ENCODE measurements around the gene NOTCH1. TPM values are rescaled to one million over a fixed set of nuclear protein-coding genes. Genes with fewer than 3 reads are reported as not detected.
"Not testable (repeated sequence)": the region's sequence is repeated elsewhere in the genome, so short reads cannot be mapped to it uniquely, and the experiment has no call there.

NOTCH1 gene
- total RNA-seq, 2 experiments from 2014 or later: 17.6 to 17.9 TPM

DNA sequence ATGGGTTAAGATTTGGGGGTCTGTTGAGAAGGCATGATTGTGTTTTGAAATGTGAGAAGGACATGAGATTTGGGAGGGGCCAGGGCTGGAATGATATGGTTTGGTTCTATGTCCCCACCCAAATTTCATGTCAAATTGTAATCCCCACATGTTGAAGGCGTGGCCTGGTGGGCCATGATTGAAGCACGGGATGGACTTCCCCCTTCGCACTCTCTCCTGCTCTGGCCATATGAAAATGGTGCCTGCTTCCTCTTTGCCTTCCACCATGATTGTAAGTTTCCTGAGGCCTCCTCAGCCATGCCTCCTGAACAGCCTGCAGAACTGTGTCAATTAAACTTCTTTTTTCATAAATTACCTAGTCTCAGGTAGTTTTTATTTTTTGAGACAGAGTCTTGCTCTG, 14.7 kb upstream of the NOTCH1 start:
- Histone ChIP-seq H3K79me2 (ENCODE audit: insufficient read depth, low read depth, low read length) (no peaks in the 10 kb centered on the region), H3K9me2 (ENCODE audit: insufficient read depth, low read length) (no peaks in the 10 kb centered on the region), H3K27ac (ENCODE audit: low read depth, low read length, poor library complexity, severe bottlenecking) (no peak overlapping the region), H3K36me3 (ENCODE audit: insufficient read depth, low read length) (no peaks in the 10 kb centered on the region), H3K4me3 (ENCODE audit: low read depth, low read length, poor library complexity, severe bottlenecking) (no peak overlapping the region), H2AFZ (ENCODE audit: low read length) (no peak overlapping the region), H3K9me3 (ENCODE audit: low read length) (peaks cover 8% of the 10 kb centered on the region), H3K4me2 (ENCODE audit: low read length) (no peak overlapping the region), H4K20me1 (ENCODE audit: insufficient read depth, low read length) (no peaks in the 10 kb centered on the region), H3K4me1 (ENCODE audit: insufficient read depth, low read length, poor library complexity, severe bottlenecking) (no peaks in the 10 kb centered on the region)
- POLR2A ChIA-PET: no interaction called here
- no peak for DNase-seq (ENCODE audit: low spot score)
- CTCF ChIA-PET (ENCODE audit: unreplicated experiment): no interaction called here
- BruUV-seq (replicated peaks): no TSS peak
- TF ChIP-seq EZH2phosphoT487 (IDR thresholded peaks at IDR 0.05; ENCODE audit: borderline replicate concordance, low read depth, low read length): no peak
- TF ChIP-seq, protein P1, sequence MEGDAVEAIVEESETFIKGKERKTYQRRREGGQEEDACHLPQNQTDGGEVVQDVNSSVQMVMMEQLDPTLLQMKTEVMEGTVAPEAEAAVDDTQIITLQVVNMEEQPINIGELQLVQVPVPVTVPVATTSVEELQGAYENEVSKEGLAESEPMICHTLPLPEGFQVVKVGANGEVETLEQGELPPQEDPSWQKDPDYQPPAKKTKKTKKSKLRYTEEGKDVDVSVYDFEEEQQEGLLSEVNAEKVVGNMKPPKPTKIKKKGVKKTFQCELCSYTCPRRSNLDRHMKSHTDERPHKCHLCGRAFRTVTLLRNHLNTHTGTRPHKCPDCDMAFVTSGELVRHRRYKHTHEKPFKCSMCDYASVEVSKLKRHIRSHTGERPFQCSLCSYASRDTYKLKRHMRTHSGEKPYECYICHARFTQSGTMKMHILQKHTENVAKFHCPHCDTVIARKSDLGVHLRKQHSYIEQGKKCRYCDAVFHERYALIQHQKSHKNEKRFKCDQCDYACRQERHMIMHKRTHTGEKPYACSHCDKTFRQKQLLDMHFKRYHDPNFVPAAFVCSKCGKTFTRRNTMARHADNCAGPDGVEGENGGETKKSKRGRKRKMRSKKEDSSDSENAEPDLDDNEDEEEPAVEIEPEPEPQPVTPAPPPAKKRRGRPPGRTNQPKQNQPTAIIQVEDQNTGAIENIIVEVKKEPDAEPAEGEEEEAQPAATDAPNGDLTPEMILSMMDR (conservative IDR thresholded peaks at IDR 0.05; ENCODE audit: low read length): no peak
- intact Hi-C loops (cut with micrococcal nuclease; ENCODE audit: unreplicated experiment): no loop called here

DNA sequence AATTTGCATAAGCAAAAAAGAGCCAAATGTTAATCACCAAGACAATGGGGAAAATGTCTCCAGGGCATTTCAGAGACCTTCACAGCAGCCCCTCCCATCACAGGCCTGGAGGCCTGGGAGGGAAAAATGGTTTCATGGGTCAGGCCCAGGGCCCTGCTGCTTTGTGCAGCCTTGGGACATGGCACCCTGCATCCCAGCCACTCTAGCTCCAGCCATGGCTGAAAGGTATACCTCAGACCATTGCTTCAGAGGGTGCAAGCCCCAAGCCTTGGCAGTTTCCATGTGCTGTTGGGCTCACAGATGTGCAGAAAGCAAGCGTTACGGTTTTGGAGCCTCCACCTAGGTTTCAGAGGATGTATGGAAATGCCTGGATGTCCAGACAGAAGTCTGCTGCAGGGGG, 13.5 kb upstream of the NOTCH1 start:
- H3K79me2 ChIP-seq (ENCODE audit: insufficient read depth, low read depth, low read length); BruUV-seq (replicated peaks); H3K36me3 ChIP-seq (ENCODE audit: insufficient read depth, low read length); H2AFZ ChIP-seq (ENCODE audit: low read length); H3K27ac ChIP-seq (ENCODE audit: low read depth, low read length, poor library complexity, severe bottlenecking); intact Hi-C loops (cut with micrococcal nuclease; ENCODE audit: unreplicated experiment); DNase-seq (ENCODE audit: low spot score); POLR2A ChIA-PET; H4K20me1 ChIP-seq (ENCODE audit: insufficient read depth, low read length); H3K4me2 ChIP-seq (ENCODE audit: low read length); H3K9me2 ChIP-seq (ENCODE audit: insufficient read depth, low read length); H3K4me1 ChIP-seq (ENCODE audit: insufficient read depth, low read length, poor library complexity, severe bottlenecking); CTCF ChIA-PET (ENCODE audit: unreplicated experiment); H3K9me3 ChIP-seq (ENCODE audit: low read length); H3K4me3 ChIP-seq (ENCODE audit: low read depth, low read length, poor library complexity, severe bottlenecking): not testable (repeated sequence)

DNA sequence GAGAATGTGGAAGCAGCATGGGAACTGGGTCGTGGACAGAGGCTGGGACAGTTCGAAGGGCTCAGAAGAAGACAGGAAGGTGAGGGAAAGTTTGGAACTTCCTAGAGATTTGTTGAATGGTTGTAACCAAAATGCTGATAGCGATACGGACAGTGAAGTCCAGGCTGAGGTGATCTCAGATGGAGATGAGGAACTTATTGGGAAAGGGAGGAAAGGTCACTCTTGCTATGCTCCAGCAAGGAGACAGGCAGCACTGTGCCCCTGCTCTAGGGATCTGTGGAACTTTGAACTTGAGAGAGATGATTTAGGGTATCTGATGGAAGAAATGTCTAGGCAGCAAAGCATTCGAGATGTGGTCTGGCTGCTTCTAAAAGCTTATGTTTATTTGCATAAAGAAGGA, 13.0 kb upstream of the NOTCH1 start:
- H3K79me2 ChIP-seq (ENCODE audit: insufficient read depth, low read depth, low read length); CTCF ChIA-PET (ENCODE audit: unreplicated experiment); H3K9me3 ChIP-seq (ENCODE audit: low read length); H3K4me1 ChIP-seq (ENCODE audit: insufficient read depth, low read length, poor library complexity, severe bottlenecking); H3K4me3 ChIP-seq (ENCODE audit: low read depth, low read length, poor library complexity, severe bottlenecking); DNase-seq (ENCODE audit: low spot score); H3K36me3 ChIP-seq (ENCODE audit: insufficient read depth, low read length); H3K9me2 ChIP-seq (ENCODE audit: insufficient read depth, low read length); H3K27ac ChIP-seq (ENCODE audit: low read depth, low read length, poor library complexity, severe bottlenecking); H2AFZ ChIP-seq (ENCODE audit: low read length); BruUV-seq (replicated peaks); H4K20me1 ChIP-seq (ENCODE audit: insufficient read depth, low read length); intact Hi-C loops (cut with micrococcal nuclease; ENCODE audit: unreplicated experiment); H3K4me2 ChIP-seq (ENCODE audit: low read length): not testable (repeated sequence)
- POLR2A ChIA-PET: interaction anchor here (0.6 kb wide), 1 partner anchor 257 kb away, joined by 3 read pairs; no protein-coding TSS in a partner anchor

DNA sequence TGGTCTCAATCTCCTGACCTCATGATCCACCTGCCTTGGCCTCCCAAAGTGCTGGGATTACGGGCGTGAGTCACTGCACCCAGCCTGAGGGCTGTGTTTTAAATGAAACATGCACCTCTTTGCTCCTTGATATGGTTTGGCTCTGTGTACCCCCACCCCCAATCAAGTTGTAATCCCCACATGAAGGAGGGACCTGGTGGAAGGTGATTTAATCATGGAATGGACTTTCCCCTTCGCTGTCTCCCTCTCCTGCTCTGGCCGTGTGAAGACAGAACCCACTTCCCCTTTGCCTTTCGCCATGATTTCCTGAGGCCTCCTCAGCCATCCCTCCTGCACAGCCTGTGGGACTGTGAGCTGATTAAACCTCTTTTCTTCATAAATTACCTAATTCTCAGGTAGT, 12.5 kb upstream of the NOTCH1 start:
- POLR2A ChIA-PET: interaction anchor here (0.6 kb wide), 2 partner anchors 257 to 1344 kb away, joined by 3 read pairs; no protein-coding TSS in a partner anchor
- no peaks in the 10 kb centered on the region for H3K9me2 ChIP-seq (ENCODE audit: insufficient read depth, low read length)
- no peak overlapping the region for H3K27ac ChIP-seq (ENCODE audit: low read depth, low read length, poor library complexity, severe bottlenecking)
- H4K20me1 ChIP-seq (ENCODE audit: insufficient read depth, low read length): no peaks in the 10 kb centered on the region
- DNase-seq (ENCODE audit: low spot score): no peak
- H3K79me2 ChIP-seq (ENCODE audit: insufficient read depth, low read depth, low read length): no peaks in the 10 kb centered on the region
- CTCF ChIA-PET (ENCODE audit: unreplicated experiment): no interaction called here
- H3K4me1 ChIP-seq (ENCODE audit: insufficient read depth, low read length, poor library complexity, severe bottlenecking): no peaks in the 10 kb centered on the region
- H3K9me3 ChIP-seq (ENCODE audit: low read length): peaks cover 8% of the 10 kb centered on the region
- no peak overlapping the region for H3K4me3 ChIP-seq (ENCODE audit: low read depth, low read length, poor library complexity, severe bottlenecking)
- H3K4me2 ChIP-seq (ENCODE audit: low read length): no peak overlapping the region
- no TSS peak for BruUV-seq (replicated peaks)
- H2AFZ ChIP-seq (ENCODE audit: low read length): no peak overlapping the region
- intact Hi-C loops (cut with micrococcal nuclease; ENCODE audit: unreplicated experiment): no loop called here
- TF ChIP-seq, protein P1 (conservative IDR thresholded peaks at IDR 0.05; ENCODE audit: low read length): no peak
- TF ChIP-seq EZH2phosphoT487 (IDR thresholded peaks at IDR 0.05; ENCODE audit: borderline replicate concordance, low read depth, low read length): no peak
- H3K36me3 ChIP-seq (ENCODE audit: insufficient read depth, low read length): no peaks in the 10 kb centered on the region
